ENCODE results near the gene SSX2IP. TPM values are rescaled to one million over a fixed set of nuclear protein-coding genes. Genes with fewer than 3 reads are reported as not detected.

Gene SSX2IP
- total RNA-seq, 1 experiment from 2014 or later: 20.8 TPM

GRCh38 chr1:84632673-84633434 is 57.4 kb downstream of the SSX2IP start:
- ChIA-PET POLR2A (no interaction called here), CTCF (interaction anchor here (0.7 to 1.1 kb wide), 3 partner anchors 13 to 121 kb away, joined by 3 read pairs; no protein-coding TSS in a partner anchor)
- Mint-ChIP-seq H3K27ac (no peak overlapping the region), H3K36me3 (no peaks in the 10 kb centered on the region), H3K27me3 (ENCODE audit: low read depth) (no peaks in the 10 kb centered on the region), H3K9me3 (peaks cover 19% of the 10 kb centered on the region), H3K4me3 (no peak overlapping the region), H3K4me1 (peaks cover 14% of the 10 kb centered on the region)
- DNase-seq (ENCODE audit: low spot score) (no peak), ATAC-seq (no peak)
- no peak for TF ChIP-seq SP1 (CRISPR knock-in tag; conservative IDR thresholded peaks at IDR 0.05)
- no peak for TF ChIP-seq IRF2 (CRISPR knock-in tag; IDR thresholded peaks at IDR 0.05; ENCODE audit: borderline replicate concordance, low read depth)
- TF ChIP-seq NR2C2 (CRISPR knock-in tag; IDR thresholded peaks at IDR 0.05): no peak
- TF ChIP-seq ZNF512 (CRISPR knock-in tag; IDR thresholded peaks at IDR 0.05; ENCODE audit: borderline replicate concordance): no peak
- no peak for TF ChIP-seq ZNF423 (CRISPR knock-in tag; IDR thresholded peaks at IDR 0.05)
- no peak for TF ChIP-seq ZNF219 (CRISPR knock-in tag; IDR thresholded peaks at IDR 0.05; ENCODE audit: borderline replicate concordance)
- TF ChIP-seq ZNF263 (CRISPR knock-in tag; IDR thresholded peaks at IDR 0.05; ENCODE audit: low read depth): no peak
- TF ChIP-seq ZNF121 (CRISPR knock-in tag; IDR thresholded peaks at IDR 0.05): no peak
- TF ChIP-seq NFATC4 (CRISPR knock-in tag; IDR thresholded peaks at IDR 0.05): no peak
- no peak for TF ChIP-seq ZNF138 (CRISPR knock-in tag; conservative IDR thresholded peaks at IDR 0.05)

GRCh38 chr1:84632137-84632536 is 58.1 kb downstream of the SSX2IP start:
- H3K4me1 Mint-ChIP-seq: peaks cover 14% of the 10 kb centered on the region
- CTCF ChIA-PET: interaction anchor here (1.0 to 1.1 kb wide), 2 partner anchors 12 to 92 kb away, joined by 3 read pairs; no protein-coding TSS in a partner anchor
- ATAC-seq: no peak
- peaks cover 16% of the 10 kb centered on the region for H3K9me3 Mint-ChIP-seq
- POLR2A ChIA-PET: no interaction called here
- no peak overlapping the region for H3K4me3 Mint-ChIP-seq
- H3K27ac Mint-ChIP-seq: no peak overlapping the region
- no peaks in the 10 kb centered on the region for H3K36me3 Mint-ChIP-seq
- no peaks in the 10 kb centered on the region for H3K27me3 Mint-ChIP-seq (ENCODE audit: low read depth)
- no peak for DNase-seq (ENCODE audit: low spot score)
- TF ChIP-seq CREM (CRISPR knock-in tag; IDR thresholded peaks at IDR 0.05) (no peak), TEAD4 (CRISPR knock-in tag; IDR thresholded peaks at IDR 0.05) (no peak), GABPB1 (CRISPR knock-in tag; IDR thresholded peaks at IDR 0.05) (no peak), KAT7 (CRISPR knock-in tag; IDR thresholded peaks at IDR 0.05; ENCODE audit: borderline replicate concordance) (no peak), CDX4 (CRISPR knock-in tag; IDR thresholded peaks at IDR 0.05; ENCODE audit: borderline replicate concordance) (no peak), ZNF232 (CRISPR knock-in tag; IDR thresholded peaks at IDR 0.05) (no peak), JAZF1 (CRISPR knock-in tag; IDR thresholded peaks at IDR 0.05) (no peak), CREB1 (CRISPR knock-in tag; IDR thresholded peaks at IDR 0.05) (no peak), OVOL2 (CRISPR knock-in tag; IDR thresholded peaks at IDR 0.05; ENCODE audit: borderline replicate concordance) (no peak), ZNF532 (CRISPR knock-in tag; IDR thresholded peaks at IDR 0.05; ENCODE audit: borderline replicate concordance) (no peak), MLX (CRISPR knock-in tag; IDR thresholded peaks at IDR 0.05) (no peak), IRF1 (CRISPR knock-in tag; IDR thresholded peaks at IDR 0.05) (no peak), ZSCAN18 (CRISPR knock-in tag; IDR thresholded peaks at IDR 0.05) (no peak), ESRRA (CRISPR knock-in tag; IDR thresholded peaks at IDR 0.05; ENCODE audit: borderline replicate concordance) (no peak), RORB (CRISPR knock-in tag; IDR thresholded peaks at IDR 0.05) (no peak), ERG (CRISPR knock-in tag; IDR thresholded peaks at IDR 0.05) (no peak)
